ENCODE measurements around the gene DCAF7.

The DCAF7 gene

GRCh38 chr17:63525190-63525946 lies 24.9 kb upstream of the DCAF7 start:
- no peak for DNase-seq (ENCODE audit: low read depth)

DNA sequence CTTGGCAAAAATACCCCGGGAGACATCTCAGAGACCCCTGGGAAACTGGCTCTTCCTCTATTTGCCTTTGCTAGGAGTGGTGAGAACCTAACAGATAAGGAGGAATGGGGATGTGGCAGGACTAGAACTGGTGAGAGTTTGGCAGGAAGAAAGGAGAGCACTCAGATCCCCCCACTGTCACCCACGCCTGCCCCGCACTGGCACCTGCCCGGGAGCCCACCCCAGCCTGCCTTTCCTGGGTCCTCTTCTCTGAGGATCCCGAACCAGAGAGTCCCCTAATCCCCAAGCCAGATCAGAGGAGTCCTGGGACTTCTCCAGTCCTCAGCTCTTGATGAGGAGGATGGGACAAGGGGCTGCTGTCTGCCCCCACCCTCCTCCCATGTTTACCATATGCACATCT lies 23.4 kb upstream of the DCAF7 start:
- DNase-seq (ENCODE audit: low read depth): no peak

DNA sequence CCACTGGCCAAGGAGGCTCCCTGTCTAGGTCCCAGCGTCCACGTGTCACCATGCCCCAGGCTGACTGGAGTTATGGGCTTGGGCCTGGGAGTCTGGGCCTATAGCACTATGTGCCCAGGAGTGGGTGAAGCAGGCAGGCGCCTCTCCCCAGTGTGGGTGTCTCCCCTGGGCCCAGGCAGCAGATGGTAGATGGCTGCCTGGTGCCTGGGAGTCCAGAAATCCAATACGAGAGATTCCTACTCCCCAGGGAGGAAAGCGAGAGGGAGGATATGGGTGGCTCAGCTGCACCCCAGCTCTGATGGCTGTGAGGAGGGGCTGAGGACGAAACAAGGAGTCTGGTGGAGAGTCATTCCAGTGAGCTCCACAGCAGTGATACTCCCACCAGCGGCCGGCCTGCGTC lies 22.1 kb upstream of the DCAF7 start:
- no peak for DNase-seq (ENCODE audit: low read depth)

DNA sequence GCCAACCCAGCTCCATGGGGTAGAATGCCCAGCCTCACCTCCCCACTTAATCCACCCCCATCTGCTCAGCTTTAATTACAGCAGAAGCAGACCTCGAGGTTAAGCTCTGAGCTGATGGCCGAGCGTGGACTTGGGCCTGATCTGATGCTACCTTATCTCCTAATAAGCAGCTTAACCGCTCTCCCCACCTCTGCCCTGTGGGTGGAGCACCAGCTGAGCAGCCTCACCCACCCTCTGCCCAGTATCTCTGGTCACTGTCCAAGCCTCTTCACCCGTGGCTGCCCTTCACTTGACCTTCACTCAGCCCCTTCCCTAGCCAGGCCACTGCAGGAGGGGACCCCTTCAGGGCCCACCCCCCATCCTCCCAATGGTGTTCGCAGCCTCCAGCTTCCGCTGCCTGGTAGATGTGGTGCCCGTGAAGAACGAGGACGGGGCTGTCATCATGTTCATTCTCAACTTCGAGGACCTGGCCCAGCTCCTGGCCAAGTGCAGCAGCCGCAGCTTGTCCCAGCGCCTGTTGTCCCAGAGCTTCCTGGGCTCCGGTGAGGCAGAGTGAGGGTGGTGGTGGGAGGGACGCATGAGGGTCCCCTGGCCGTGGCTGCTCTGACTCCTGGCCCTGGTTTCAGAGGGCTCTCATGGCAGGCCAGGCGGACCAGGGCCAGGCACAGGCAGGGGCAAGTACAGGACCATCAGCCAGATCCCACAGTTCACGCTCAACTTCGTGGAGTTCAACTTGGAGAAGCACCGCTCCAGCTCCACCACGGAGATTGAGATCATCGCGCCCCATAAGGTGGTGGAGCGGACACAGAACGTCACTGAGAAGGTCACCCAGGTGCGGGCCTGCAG lies 20.3 kb upstream of the DCAF7 start:
- no peak for DNase-seq (ENCODE audit: low read depth)

- no peak for DNase-seq (ENCODE audit: low read depth)
Observed at GRCh38 chr17:63530557-63531021, 19.7 kb upstream of the DCAF7 start.

DNA sequence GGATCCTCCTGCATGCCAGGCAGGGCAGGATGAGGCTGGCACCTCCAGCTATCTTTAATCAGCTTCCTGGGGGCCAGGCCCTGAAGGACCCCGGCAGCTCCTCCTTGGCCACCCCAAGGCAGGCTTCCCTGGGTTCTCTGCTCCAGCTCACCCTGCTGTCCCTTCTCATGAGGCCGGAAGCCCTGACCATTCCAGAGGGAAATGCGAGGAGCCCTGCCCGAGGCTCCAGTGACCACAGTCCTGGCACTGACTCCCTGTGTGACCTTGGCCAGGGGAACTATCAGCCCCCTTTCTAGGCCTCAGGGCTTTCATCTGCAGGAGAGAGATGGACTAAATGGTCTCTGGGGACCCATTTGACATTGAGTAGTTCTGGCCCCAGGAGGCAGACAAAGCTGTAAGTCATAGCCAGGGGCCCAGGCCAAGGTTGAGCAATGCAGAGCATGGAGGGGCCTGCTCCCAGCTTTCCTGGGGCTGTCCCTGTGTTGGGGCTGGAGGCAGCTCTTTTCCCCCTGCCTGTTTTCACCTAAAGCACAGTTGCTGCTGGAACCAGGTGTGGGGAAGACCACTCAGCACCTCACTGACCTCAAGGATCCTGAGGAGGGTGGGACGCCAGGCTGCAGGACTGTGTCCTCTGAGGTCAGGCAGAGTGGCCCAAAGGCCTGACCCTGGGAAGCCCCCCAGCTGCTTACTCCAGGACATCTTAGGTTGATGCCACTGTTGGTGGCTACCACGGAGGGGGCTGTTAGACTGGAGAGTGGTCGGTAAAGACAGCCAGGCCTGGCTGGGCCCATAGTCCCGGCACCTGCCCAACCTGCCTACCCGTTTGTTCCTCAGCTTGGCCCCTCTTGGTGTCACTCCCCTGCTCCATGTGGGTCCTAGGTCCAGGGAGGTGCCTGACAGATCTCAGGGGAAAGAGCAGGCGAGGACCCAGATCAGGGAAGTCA lies 19.0 kb upstream of the DCAF7 start:
- DNase-seq (ENCODE audit: low read depth): no peak

GRCh38 chr17:63533433-63534077 lies 16.7 kb upstream of the DCAF7 start:
- no peak for DNase-seq (ENCODE audit: low read depth)

DNA sequence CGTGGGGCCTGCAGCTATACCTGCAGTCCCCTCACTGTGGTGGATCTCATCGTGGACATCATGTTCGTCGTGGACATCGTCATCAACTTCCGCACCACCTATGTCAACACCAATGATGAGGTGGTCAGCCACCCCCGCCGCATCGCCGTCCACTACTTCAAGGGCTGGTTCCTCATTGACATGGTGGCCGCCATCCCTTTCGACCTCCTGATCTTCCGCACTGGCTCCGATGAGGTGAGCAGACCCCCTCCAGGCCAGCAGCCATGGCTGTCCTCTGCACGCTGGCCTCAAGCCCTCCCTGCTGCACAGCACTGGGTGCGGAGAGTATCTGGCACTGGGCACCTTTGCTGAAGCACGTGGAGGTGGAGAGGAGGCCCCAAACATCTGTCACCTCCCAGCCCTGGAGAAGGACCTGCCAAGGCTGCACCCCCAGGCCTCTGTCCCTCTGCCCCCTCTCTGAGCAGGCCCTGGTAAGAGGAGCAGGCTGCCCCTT lies 16.2 kb upstream of the DCAF7 start:
- DNase-seq (ENCODE audit: low read depth): no peak

DNA sequence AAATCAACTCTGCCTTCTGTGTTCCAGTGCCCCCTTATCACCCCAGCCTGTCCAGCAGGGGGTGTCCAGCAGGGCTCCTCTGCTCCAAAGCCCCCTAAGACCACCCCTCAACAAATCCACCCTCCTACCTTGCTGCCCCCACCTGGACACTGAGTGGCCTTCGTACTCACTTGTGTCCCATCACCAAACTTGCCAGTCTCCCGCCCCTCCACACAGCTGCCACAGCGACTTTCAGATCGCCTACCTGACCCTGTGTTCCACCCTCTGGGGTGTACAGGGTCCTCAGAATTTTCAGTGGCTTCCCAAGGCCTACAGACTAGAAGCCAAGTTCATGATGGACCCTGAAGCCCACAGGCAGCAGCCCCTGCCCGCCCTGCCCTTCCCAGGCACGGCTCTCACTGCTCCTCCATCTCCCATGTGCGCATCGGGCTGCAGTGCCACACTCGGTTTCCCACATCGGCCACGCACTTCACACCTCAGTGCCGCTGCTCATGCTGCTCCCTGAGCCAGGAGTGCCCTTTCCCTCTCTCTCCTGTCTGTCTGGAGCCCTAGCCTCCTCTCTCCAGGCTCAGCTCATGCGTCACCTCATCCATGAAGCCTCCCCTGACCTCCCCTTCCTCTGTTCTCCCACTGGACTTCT lies 15.3 kb upstream of the DCAF7 start:
- no peak for DNase-seq (ENCODE audit: low read depth)

- no peak for DNase-seq (ENCODE audit: low read depth)
Observed at GRCh38 chr17:63535640-63536039, 14.6 kb upstream of the DCAF7 start.

DNA sequence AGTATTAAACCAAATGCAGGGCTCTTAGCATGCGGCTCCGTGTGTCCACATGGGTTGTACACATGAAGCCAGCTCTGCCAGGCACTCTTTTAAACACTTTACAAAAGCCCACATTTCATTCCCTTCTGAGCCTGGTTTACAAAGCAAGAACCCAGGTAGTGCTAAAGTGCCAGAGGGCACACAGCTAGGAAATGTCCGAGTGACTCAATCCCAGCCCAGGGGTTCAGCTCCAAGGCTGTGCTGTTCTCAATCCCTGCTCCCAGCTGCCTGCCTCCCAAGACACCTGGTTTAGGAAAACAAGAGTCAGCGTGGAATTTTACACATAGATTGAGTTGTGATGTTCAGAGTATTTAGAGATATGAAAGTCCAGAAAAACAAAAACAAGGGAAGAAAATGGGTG lies 13.3 kb upstream of the DCAF7 start:
- no peak for DNase-seq (ENCODE audit: low read depth)

DNA sequence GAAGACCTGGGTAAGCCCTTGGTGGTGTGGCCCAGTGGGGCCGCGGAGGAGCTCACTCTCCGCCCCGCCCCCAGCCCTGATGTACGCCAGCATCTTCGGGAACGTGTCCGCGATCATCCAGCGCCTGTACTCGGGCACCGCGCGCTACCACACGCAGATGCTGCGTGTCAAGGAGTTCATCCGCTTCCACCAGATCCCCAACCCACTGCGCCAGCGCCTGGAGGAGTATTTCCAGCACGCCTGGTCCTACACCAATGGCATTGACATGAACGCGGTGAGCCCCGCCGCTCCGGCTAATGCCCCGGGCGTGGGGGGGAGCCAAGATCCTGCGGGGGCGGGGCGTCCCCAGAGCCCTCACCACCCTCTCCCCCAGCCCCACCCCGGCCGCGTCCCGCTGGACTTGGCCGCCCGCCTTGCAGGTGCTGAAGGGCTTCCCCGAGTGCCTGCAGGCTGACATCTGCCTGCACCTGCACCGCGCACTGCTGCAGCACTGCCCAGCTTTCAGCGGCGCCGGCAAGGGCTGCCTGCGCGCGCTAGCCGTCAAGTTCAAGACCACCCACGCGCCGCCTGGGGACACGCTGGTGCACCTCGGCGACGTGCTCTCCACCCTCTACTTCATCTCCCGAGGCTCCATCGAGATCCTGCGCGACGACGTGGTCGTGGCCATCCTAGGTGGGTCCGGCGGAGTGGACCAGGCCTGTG lies 12.1 kb upstream of the DCAF7 start:
- DNase-seq (ENCODE audit: low read depth): no peak

- no peak for DNase-seq (ENCODE audit: low read depth)
Observed at GRCh38 chr17:63538693-63539595, 11.3 kb upstream of the DCAF7 start.

GRCh38 chr17:63540590-63540989 lies 9.7 kb upstream of the DCAF7 start:
- no peak for DNase-seq (ENCODE audit: low read depth)

DNA sequence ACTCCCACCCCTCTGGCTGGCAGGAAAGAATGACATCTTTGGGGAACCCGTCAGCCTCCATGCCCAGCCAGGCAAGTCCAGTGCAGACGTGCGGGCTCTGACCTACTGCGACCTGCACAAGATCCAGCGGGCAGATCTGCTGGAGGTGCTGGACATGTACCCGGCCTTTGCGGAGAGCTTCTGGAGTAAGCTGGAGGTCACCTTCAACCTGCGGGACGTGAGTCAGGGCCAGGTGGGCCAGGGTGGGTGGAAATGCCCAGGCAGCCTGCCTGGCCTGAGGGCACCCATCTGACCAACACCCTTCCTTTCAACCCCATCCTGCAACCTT lies 8.1 kb upstream of the DCAF7 start:
- DNase-seq (ENCODE audit: low read depth): no peak

GRCh38 chr17:63542942-63543821 lies 7.1 kb upstream of the DCAF7 start:
- DNase-seq (ENCODE audit: low read depth): no peak

GRCh38 chr17:63543822-63544420 lies 6.4 kb upstream of the DCAF7 start:
- DNase-seq (ENCODE audit: low read depth): no peak
